Astrocyte (in vitro differentiated cells and primary cell): ENCODE measurements around the gene FFAR1. TPM values are rescaled to one million over a fixed set of nuclear protein-coding genes. Genes with fewer than 3 reads are reported as not detected.

Experiments
- DNase-seq: peaks from one replicate; pipeline ENCODE4 v3.0.0-alpha.2; 2010; ENCODE audit warnings: low read depth
- FAIRE-seq: peaks from 2 replicates; lab custom pipeline; 2011; peaks lifted over from hg19 to GRCh38; lab: Jason Lieb, UNC
- H2AFZ ChIP-seq: 2 replicates; pipeline ENCODE4 v1.6.0; 2012; ENCODE audit warnings: low read depth, low read length, inconsistent platforms
- H3K27ac ChIP-seq: 2 replicates; pipeline ENCODE4 v1.5.1; 2011; ENCODE audit warnings: low read depth, low read length, inconsistent platforms
- H3K27me3 ChIP-seq: 2 replicates; pipeline ENCODE4 v1.6.0; 2011; ENCODE audit warnings: low read length, inconsistent platforms; ENCODE audit not compliant: insufficient read depth
- H3K36me3 ChIP-seq: 2 replicates; pipeline ENCODE4 v1.5.1; 2011; ENCODE audit warnings: low read length, inconsistent platforms; ENCODE audit not compliant: insufficient read depth
- H3K4me1 ChIP-seq: 2 replicates; pipeline ENCODE4 v1.5.1; 2011; ENCODE audit warnings: low read length, inconsistent platforms; ENCODE audit not compliant: insufficient read depth
- H3K4me2 ChIP-seq: 2 replicates; pipeline ENCODE4 v1.6.0; 2012; ENCODE audit warnings: low read length, inconsistent platforms
- H3K4me3 ChIP-seq: 2 replicates; pipeline ENCODE4 v1.5.1; 2011; ENCODE audit warnings: low read depth, mild to moderate bottlenecking, low read length, inconsistent platforms; ENCODE audit not compliant: insufficient read depth
- H3K79me2 ChIP-seq: 2 replicates; pipeline ENCODE4 v1.6.0; 2012; ENCODE audit warnings: mild to moderate bottlenecking, low read length, inconsistent platforms; ENCODE audit not compliant: insufficient read depth
- H3K9ac ChIP-seq: 2 replicates; pipeline ENCODE4 v1.6.0; 2012; ENCODE audit warnings: mild to moderate bottlenecking, low read length, inconsistent platforms
- H3K9me3 ChIP-seq: 2 replicates; pipeline ENCODE4 v1.5.1; 2012; ENCODE audit warnings: low read depth, mild to moderate bottlenecking, low read length, inconsistent platforms; ENCODE audit not compliant: insufficient read depth
- H4K20me1 ChIP-seq: 2 replicates; pipeline ENCODE4 v1.6.0; 2012; ENCODE audit warnings: low read length, inconsistent platforms; ENCODE audit not compliant: insufficient read depth
- H3K27ac Mint-ChIP-seq: one replicate; pipeline ENCODE4 v1.8.0; 2021; ENCODE audit warnings: mild to moderate bottlenecking, mixed read lengths; ENCODE audit not compliant: unreplicated experiment
- H3K27me3 Mint-ChIP-seq: one replicate; pipeline ENCODE4 v1.8.0; 2021; ENCODE audit warnings: low read depth, mixed read lengths; ENCODE audit not compliant: unreplicated experiment
- H3K36me3 Mint-ChIP-seq: one replicate; pipeline ENCODE4 v1.8.0; 2021; ENCODE audit warnings: low read depth, mixed read lengths; ENCODE audit not compliant: unreplicated experiment
- H3K4me1 Mint-ChIP-seq: one replicate; pipeline ENCODE4 v1.8.0; 2021; ENCODE audit warnings: low read depth, mixed read lengths; ENCODE audit not compliant: unreplicated experiment
- H3K4me3 Mint-ChIP-seq: one replicate; pipeline ENCODE4 v1.8.0; 2021; ENCODE audit warnings: mild to moderate bottlenecking, moderate library complexity, mixed read lengths; ENCODE audit not compliant: unreplicated experiment
- H3K9me3 Mint-ChIP-seq: one replicate; pipeline ENCODE4 v1.8.0; 2021; ENCODE audit warnings: mild to moderate bottlenecking, mixed read lengths; ENCODE audit not compliant: unreplicated experiment
- CTCF ChIP-seq: IDR thresholded peaks from 2 replicates; pipeline ENCODE4 v1.5.1; 2011; ENCODE audit warnings: low read depth, mild to moderate bottlenecking, inconsistent platforms, low read length, moderate library complexity; ENCODE audit not compliant: insufficient read depth
- EZH2 ChIP-seq: IDR thresholded peaks from 2 replicates; pipeline ENCODE4 v1.6.1; 2012; ENCODE audit warnings: mild to moderate bottlenecking, low read length, inconsistent platforms; ENCODE audit not compliant: insufficient read depth
- total RNA-seq: library from RNA; stranded (reverse); gene quantifications from 2 replicates; pipeline ENCODE4 v1.2.1, GENCODE V29; 2021

The FFAR1 gene
- total RNA-seq, 1 donor from 2014 or later: not detected

GRCh38 chr19:35334144-35334753 is 13.5 kb upstream of the FFAR1 start:
- H3K27me3 Mint-ChIP-seq: peaks cover 26% of the 10 kb centered on the region
- DNase-seq: no peak
- Histone ChIP-seq H3K4me1 (no peaks in the 10 kb centered on the region), H3K79me2 (no peaks in the 10 kb centered on the region), H2AFZ (no peak overlapping the region), H4K20me1 (no peaks in the 10 kb centered on the region), H3K27me3 (no peaks in the 10 kb centered on the region), H3K36me3 (no peaks in the 10 kb centered on the region), H3K9me3 (no peaks in the 10 kb centered on the region), H3K9ac (no peak overlapping the region), H3K27ac (no peak overlapping the region), H3K4me2 (no peak overlapping the region), H3K4me3 (no peak overlapping the region)
- TF ChIP-seq CTCF (no peak), EZH2 (no peak)
- no peak for FAIRE-seq
- no peaks in the 10 kb centered on the region for H3K9me3 Mint-ChIP-seq
- no peak overlapping the region for H3K4me3 Mint-ChIP-seq
- H3K27ac Mint-ChIP-seq: no peak overlapping the region
- H3K4me1 Mint-ChIP-seq: no peaks in the 10 kb centered on the region
- no peaks in the 10 kb centered on the region for H3K36me3 Mint-ChIP-seq

GRCh38 chr19:35336166-35336955 is 11.3 kb upstream of the FFAR1 start:
- Histone ChIP-seq H3K4me2 (no peak overlapping the region), H3K9ac (no peak overlapping the region), H3K36me3 (no peaks in the 10 kb centered on the region), H3K4me1 (no peaks in the 10 kb centered on the region), H3K9me3 (no peaks in the 10 kb centered on the region), H3K4me3 (no peak overlapping the region), H3K27me3 (no peaks in the 10 kb centered on the region), H3K79me2 (no peaks in the 10 kb centered on the region), H4K20me1 (no peaks in the 10 kb centered on the region), H2AFZ (no peak overlapping the region), H3K27ac (no peak overlapping the region)
- no peak overlapping the region for H3K4me3 Mint-ChIP-seq
- H3K4me1 Mint-ChIP-seq: no peaks in the 10 kb centered on the region
- H3K27me3 Mint-ChIP-seq: peaks cover 35% of the 10 kb centered on the region
- H3K27ac Mint-ChIP-seq: no peak overlapping the region
- TF ChIP-seq EZH2: no peak
- no peak for TF ChIP-seq CTCF
- H3K36me3 Mint-ChIP-seq: no peaks in the 10 kb centered on the region
- DNase-seq: no peak
- no peaks in the 10 kb centered on the region for H3K9me3 Mint-ChIP-seq
- no peak for FAIRE-seq
